Lung microvascular endothelial cell (primary cell): ENCODE results near the gene ACBD6. TPM values are rescaled to one million over a fixed set of nuclear protein-coding genes. Genes with fewer than 3 reads are reported as not detected.

Experiments
- DNase-seq, 2 donors: peaks; one replicate each; pipeline versions ENCODE4 v3.0.0 to v3.0.0-alpha.2; 2010; ENCODE audit warnings: low read depth in 2 of 2
- total RNA-seq: library from RNA; depleted of rRNA; stranded (reverse); fragments of >200 nt; gene quantifications from 2 replicates; pipeline ENCODE4 v1.2.1, GENCODE V29; 2014

Gene ACBD6
- total RNA-seq, 1 donor from 2014 or later = 46.2 TPM

DNA sequence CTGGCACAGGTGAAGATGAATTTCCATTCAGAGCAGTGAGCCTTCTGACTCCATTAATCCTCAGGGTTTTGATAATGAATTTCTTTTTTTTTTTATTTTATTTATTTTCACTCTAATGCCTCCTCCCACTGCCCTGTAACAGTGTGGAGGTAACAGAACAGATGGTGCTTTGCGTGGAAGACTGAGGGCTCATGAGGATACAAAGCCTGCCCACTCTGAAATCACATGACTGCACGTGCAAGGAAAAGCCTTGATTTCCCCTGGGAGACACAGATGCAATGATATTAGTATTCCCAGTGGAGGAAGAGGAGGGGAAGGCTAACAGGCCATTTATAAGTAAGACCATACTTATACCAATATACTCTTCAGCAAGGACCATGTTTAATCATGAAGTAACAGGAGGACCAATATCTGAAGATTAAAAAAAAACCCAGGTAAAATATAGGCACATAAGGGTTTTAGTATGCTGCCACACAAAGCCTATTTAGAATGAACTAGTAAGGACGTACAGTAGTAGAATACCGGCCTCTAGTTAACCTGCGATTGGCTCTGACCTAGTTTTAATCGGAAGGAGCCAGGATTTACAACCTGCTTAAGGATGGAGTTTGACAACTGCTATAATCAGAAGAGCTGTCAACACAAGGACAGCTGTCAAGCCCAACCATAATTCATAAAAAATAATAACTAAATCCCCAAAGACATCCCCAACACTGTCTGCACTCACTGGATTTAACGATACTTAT, 202.7 kb downstream of the ACBD6 start:
- DNase-seq = no peak

DNA sequence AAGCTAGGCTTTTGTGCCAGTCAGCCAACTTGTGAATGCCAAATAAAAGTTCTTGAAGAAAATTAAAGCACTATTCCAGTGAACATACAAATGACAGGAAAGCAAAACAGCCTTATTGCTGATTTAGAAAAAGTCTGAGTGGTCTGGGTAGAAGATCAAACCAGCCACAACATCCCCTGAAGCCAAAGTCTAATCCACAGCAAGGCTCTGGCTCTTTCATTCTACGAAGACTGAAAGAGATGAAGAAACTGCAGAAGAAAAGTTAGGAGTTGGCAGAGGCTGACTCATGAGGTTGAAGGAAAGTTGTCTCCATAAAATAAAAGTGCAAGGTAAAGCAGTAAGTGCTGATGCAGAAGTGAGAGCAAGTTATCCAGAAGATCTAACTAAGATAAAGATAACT, 206.4 kb downstream of the ACBD6 start:
- no peak for DNase-seq

DNA sequence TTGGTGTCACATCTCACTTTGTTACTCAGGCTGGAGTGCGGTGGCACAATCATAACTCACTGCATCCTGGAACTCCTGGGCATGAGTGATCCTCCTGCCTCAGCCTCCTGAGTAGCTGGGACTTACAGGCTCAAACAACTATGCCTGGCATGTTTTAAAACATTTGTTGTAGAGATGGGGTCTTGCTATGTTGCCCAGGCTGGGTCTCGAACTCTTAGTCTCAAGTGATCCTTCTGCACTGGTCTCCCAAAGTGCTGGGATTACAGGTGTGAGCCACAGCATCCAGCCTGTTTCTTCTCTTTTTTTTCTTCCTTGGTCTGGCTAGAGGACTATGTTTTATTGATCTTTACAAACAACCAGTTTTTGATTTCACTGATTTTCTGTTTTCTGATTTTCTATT, 207.7 kb downstream of the ACBD6 start:
- DNase-seq = no peak

DNA sequence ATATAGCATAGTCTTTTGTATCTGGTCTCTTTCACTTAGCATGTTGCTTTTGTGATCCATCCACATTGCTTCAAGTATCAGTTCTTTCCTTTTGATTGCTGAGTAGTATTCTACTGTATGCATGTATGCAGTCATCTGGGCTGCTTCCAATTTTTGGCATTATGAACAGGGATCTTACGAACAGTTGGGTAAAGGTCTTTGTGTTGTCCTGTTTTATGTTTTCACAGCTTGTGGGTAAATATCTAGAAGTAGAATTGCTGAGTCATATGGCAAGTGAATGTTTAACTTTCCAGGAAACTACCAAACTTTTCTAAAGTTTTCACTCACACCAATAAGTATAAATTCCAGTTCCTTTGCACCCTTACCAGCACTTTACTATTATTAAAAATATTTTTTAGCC, 211.4 kb downstream of the ACBD6 start:
- peak; percentile 9 to 33 for DNase-seq

DNA sequence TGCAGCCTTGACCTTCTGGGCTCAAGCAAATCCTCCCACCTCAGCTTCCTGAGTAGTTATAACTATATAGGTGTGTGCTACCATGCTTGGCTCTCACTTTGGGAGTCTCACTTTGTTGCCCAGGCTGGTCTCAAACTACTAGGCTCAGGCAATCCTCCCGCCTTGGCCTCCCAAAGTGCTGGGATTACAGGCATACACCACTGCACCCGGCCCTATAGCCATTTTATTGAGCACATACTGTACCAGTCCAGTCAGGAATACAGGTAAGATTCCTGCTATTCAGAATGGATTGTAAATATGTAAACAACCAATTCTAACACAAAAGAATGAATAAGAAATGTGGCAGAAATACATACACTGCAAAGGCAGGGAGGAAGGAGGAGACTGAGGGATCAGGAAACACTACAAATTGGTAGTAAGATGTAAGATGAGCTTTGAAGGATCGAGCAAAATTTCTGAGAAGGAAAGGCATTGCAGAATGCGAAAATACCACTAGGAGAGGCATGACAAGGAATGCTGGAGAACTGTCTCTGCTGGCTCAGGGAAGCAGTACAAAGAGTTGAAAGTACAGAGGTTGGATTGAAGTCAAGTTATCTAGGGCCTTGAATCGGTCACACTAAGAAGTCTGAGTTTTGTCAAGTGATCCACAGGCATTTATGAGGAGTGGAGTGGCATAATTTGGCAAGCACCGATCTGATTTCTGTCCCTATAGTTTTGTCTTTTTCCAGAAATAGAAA, 211.9 kb downstream of the ACBD6 start:
- DNase-seq = no peak

DNA sequence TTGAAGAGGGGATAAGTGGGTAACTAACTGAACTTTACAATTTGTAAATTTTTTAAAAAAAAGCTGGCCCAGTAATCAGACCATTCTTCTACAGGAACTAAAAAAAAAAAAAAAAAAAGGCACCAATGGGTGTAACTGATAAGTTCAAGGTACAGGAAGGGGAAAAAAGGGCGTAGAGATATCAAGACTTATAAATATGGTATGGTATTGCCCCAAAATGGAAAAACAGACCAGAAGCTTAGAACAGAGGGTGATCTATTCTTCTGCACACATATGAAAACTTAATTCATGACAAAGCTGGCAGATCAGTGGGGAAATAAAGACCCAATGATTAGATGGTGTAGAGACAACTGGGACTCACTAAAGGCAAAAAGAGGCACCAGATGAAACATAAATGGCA, 213.4 kb downstream of the ACBD6 start:
- DNase-seq = no peak

DNA sequence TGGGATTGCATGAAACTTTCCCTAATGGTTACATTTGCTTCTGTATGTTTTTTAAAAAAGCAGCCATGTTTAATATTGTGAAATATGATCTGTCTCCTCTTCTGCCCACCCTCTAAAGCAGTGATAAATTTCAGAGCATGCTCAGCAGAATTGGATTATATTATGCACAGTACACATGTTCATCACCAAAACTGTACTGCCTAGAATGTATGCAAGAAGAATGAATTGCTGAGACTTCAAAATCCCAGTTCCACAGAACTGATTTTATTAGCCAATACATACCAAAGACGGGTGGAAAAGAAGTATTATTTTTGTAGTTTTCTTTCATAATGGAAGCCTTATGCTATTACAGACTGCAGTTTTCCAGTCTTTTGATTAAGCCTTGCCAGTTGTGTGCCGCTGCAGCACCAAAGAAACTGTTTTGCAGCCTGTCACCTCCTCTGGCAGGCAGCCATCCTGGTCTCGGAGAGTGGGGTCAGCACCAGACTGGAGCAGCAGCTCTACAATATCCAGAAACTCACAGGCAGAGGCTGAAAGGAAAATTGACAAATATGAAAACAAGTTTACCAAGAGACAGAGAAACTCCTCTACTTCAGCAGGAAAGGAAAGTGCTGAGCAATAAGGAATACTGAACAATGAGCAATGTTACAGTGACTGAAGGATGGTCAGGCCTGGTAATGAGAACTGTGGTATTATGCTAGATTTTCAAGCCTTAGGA, 214.2 kb downstream of the ACBD6 start:
- DNase-seq = no peak

DNA sequence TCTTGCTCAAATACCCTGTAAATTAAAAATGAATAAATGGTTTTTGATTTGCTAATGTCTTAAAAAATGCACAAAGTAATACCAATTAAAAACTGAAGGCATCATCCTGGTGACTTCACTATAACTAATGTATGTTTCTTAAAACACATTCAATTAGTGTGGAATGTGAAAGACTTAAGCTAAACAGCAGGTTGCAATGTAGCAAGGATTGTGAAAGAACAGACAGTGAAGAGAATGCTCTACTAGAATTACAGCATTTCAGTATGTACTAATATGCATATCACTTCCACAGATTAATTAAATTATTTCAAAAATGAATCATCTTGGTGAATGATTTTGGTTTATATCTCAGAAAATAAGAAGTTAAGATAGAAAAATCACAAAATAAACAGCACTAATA, 216.0 kb downstream of the ACBD6 start:
- no peak for DNase-seq

DNA sequence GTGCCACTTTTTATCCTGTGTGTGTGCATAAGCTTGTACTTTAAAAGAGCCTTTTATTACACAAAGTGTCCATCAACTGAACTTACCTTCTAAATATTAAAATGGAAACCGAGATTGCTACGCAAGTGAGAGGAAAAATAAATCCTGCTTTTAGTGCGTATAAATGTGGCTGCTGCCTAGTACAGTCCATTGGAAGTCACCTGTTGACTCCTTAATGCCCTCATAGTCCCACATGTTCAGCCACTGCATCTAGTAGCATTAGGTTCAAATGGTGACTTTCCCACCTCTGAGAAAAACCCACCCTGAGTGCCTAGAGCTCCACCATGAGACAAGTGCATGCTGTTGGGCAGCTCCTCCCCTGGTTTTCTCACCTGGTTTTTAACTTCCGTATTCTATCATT, 219.3 kb downstream of the ACBD6 start:
- no peak for DNase-seq

DNA sequence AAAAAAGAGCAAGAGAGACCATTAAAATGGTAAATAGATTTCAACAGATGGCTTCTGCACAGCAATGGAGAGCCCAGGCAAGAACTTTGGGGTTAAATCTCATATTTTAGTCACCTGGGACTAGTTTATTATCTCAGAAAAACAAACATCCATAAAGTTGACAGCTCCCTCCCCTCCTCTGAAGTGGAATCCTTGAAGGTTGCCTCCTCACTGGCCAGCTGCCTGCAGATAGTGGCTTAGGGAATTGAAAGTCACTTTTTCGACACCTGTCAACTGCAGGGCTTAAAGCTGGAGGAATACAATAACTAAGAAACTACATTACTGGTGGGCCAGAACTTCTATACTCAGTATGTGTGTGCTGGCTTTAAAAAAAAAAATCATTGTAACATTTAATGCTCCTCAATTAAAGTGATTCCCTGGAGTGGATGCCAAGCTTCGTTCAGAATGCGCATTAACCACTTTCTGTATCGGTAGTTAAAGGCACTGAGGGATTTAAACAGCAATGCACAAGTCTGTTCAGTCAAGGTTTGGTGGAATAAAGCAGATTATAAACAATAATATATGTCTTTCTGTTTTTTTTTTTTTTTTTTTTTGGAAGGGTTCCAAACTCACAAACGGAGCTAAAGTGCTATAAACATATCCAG, 219.9 kb downstream of the ACBD6 start:
- no peak for DNase-seq

DNA sequence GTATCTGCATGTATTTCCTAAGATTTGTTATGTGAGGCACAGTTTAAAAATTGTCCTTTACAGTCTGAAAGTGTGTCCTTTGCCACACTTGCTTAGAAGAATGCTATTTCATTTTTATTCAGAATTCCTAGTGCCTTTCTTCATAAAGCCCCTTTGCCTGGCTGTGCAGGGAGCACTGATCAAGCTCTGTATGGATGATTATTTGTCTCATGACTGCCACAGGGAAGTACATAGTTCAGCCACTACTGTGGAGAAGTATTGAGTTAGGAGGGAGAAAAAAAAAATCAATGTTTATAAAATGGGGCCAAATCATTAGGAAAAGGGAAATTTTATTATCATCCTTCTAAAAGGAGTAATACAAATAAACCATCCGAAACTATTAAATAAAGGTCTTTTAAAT, 220.9 kb downstream of the ACBD6 start:
- no peak for DNase-seq

DNA sequence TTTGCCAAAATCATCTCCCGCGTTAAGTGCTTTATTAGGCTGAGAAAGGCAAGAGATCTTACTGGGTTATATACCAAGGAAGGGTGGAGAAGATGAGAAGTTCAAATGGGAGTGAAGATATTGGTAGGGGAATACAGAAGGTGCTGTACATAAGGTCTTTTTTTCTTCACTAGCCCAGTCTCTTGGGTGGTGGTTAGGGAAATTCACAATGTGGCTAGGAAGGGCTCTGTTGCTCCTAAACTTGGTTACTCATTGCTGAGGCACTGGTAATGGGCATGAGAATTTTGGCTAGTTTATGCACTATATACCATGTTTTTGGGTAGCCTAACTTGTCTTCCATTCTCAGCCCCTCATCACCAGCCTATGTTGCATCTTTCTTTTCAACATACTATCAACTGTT, 221.8 kb downstream of the ACBD6 start:
- no peak for DNase-seq

DNA sequence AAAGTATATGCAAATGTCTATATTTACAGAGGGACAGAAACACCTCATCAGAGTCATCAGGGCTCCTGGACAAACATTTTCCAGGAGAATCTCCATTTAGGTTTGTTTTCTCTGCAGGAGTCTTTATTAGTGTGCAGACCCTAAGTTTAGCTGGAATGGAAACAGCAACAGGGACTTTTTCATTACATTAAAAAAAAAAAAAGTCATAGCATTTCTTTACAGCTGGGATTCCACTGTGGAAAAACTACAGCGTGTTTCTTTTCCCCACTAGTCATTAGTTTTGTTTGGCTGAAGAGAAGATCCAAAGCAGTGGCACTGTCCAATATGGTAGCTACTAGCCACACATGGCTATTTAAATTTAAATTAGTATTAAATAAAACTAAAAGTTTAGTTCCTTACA, 222.7 kb downstream of the ACBD6 start:
- DNase-seq = no peak

DNA sequence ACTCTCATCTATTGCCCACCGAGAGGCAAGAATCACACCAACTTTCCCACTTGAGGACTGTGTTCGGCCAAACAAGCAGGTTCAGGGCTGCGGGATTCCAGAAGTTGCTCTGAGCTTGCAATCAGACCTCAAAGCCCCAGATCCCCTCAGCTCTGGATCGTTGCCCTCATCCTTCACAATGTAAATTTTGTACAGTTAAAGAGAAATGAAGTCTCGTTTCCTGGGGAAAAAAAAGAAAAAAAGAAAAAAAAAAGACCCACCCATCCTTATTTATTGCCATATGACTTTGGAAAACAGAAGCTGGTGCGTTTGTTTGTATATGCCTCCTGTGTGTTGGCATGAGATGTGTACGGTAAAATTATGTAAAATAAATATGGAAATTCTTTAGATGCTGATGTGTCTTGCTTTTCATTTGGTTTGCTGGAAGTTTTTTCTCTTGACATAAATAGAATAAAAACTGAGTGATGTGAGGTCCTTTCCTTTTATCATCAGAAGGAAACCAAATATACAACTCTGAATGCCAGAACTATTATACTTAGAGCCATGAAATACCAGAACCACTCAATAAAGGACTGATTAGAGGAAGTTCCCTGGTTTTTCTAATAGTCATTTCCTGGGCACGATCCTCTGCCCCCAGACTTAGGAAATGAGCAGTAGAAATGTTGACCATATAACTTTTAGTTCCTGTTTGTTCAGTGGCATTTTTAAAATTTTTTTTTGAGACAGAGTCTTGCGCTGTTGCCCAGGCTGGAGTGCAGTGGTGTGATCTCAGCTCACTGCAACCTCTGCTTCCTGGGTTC, 223.6 kb downstream of the ACBD6 start:
- DNase-seq = peak in 1 of 2 donors; percentile 54

DNA sequence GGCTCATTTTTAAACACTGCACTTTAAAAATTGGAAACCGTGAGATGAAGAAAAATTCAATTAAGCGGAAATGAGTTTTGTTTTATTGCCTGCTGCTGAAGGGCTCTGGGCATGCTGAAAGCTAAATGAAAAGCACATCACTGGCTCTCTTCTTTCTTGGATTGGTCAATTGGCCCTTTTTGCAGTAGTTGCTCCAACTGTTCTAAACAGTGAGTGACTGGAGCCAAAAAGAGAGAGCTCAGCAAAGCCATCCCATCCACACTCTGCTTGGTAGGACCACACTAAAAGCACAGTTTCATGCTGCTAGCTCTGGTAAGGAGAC, 224.2 kb downstream of the ACBD6 start:
- no peak for DNase-seq

DNA sequence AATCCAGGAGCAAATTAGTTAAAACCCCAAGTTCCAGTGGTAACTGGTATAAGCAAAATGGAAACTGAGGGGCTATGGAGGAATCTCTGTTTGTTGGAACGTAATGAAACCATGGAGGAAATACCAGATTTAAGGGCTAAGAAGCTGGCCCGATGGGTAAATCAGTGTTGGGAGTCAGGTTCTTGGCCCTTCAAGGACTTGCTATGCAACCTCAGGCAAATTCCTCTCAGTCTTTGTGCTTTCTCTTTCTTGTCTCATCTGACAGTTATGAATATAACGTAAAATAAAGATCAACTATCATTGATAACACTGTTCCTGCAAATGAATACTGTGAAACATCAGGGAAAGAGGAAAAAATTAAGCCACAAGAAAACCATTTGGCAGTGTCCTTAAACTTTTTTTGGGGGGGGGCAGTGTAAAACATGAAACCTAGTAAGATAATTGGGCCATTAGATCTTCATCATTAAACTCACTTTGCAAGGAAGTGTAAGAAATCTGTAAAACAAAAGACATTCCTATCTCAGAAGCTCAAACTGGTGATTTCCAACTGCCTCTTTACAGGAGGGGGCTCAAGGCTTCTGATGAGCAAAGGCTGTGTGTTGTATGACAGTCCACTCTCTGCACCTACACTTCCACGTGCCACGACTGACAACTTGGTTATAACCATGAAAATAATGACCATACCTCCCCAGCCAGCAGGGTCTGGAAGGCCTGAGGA, 224.7 kb downstream of the ACBD6 start:
- no peak for DNase-seq

DNA sequence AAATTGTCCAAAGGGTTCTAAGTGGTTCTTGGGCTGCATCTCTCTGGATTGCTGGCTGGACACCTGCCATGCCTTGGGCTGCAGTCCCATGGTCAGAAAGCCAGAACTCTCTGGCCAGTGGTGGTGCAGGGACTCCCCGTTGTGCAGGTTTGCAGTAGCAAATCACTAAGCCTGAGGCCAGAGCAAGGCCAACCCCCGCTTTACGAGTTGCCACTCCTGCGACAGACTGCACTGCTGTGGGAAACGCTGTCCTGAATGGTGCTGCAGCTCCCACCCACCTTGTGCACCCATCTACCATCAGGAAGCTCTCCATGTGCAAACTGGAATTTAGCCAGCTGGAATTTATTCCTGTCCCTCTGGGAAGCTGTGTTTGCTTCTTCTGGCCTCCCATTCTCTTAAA, 226.7 kb downstream of the ACBD6 start:
- DNase-seq = no peak

DNA sequence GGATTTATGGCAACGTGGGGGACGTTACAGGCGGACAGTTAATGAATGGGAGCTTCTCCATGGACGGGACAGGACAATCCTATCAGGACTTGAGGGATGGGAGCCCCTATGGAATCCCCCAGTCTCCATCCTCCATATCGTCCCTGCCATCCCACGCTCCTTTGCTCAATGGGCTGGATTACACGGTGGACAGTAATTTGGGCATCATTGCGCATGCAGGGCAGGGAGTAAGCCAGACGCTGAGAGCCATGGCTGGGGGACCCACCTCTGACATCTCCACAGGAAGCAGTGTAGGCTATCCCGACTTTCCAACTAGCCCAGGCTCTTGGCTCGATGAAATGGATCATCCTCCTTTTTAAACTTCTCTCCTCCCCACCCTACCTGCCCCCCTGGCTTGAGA, 228.2 kb downstream of the ACBD6 start:
- no peak for DNase-seq

DNA sequence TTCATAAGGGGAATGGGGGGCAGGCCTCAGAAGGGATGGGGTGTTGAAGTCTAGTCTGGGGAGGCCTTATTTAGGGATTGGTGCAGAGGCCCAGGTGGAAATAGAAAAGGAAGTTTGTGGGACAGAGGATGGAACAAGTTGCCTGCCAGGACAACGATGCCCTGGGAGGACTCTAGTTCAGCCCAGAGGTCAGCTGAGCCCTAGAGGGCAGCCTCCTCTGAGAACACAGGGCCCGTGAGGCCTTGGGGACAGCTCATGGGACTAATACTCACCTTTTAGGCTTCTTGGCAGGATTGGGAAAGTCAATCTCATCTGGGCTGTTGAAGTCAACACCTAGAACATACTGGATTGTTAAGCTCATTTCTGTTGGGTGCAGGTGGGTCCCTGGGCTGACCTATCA, 229.3 kb downstream of the ACBD6 start:
- no peak for DNase-seq

DNA sequence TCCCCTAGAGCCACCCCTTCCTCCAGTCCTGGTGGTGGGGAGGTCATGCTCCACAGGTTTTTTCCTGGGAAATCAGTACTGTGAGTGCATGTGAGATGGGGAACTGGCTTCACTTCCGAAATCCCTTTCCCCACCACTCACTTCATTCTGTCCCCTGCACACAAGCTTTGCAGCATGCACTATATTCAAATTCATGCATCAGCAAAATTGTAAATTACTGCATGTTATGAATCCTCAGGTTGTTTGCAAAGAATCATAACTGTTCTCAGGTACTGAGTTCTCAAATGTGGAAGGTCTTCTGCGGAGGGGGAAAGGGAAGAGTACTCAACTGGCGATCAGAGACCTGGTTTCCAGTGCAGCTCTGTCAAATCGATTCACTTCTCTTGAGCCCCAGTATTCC, 230.0 kb downstream of the ACBD6 start:
- no peak for DNase-seq
